ENCODE data around the gene GRB14.
"Not testable (repeated sequence)": the region's sequence is repeated elsewhere in the genome, so short reads cannot be mapped to it uniquely, and the experiment has no call there.

The GRB14 gene

GRCh38 chr2:164551519-164551918, 69.8 kb downstream of the GRB14 start:
- DNase-seq = no peak

DNA sequence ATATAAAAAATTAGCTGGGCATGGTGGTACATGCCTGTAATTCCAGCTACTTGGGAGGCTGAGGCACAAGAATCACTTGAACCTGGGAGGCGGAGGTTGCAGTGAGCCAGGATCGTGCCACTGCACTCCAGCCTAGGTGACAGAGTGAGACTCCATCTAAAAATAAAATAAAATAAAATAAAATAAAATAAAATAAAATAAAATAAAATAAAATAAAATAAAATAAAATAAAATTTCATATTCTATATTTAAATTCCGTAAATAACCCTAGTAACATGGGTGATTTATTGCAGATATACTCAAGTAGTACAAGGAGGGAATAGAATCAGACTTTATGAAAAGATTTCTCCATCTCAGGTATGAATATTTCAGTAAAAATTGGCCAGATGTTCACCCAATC, 71.6 kb downstream of the GRB14 start:
- DNase-seq = not testable (repeated sequence)

DNA sequence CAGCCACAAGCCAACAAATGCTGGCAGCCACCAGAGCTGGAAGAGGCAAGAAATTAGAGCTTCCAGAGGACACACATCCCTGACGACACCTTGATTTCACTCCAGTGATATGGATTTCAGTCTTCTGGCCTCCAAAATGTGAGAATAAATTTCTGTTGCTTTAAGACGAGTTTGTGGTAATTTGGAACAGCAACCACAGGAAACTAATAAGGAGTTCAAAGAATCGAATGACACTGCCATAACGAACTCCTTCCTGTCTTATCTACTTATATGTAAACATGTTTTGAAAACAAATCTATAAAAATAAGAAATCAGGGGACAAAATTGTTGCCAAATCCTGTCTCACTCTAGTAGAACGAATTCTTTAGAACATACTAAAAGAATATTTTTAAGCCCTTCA, 75.8 kb downstream of the GRB14 start:
- no peak for DNase-seq

DNA sequence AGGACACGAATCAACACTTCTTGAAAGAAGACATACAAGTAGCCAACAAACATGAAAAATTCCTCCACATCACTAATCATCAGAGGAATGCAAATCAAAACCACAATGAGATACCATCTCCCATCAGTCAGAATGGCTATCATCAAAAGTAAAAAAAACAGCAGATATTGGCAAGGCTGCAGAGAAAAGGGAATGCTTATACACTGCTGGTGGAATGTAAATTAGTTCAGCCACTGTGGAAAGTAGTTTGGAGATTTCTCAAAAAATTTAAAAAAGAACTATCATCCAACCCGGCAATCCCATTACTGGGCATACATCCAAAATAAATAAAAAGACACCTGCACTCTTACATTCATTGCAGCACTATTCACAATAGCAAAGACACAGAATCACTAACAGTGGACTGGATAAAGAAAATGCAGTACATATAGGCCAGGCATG, 78.7 kb downstream of the GRB14 start:
- peak; percentile 26 for DNase-seq

DNA sequence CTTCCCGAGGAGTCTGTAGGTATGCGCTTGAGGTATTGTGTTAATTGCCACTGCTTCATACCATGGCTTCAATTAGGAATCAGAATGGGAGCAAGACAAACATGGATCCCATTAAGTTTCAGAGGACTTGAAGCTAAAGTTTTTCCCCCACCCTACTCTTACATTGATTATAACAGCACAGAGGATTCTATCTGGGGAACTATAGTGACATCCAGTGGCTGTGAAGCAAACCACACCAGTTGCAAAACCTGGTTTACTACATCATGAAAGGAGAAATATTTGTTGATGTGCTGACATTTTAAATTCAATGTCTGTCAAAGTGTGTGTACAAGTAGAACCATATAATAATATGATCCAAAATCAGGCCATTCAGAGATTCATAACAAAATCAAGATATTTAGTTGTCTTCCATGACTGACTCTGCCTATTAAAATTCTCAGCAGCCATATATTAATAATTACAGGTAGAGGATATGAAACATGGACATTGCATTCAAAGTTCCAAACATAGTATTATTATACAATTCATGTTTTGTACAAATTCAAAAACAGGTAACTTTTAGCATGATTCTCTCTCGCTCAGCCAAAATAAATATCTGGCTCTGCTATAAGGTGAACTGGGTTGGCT, 82.9 kb downstream of the GRB14 start:
- DNase-seq = peak; percentile 47

DNA sequence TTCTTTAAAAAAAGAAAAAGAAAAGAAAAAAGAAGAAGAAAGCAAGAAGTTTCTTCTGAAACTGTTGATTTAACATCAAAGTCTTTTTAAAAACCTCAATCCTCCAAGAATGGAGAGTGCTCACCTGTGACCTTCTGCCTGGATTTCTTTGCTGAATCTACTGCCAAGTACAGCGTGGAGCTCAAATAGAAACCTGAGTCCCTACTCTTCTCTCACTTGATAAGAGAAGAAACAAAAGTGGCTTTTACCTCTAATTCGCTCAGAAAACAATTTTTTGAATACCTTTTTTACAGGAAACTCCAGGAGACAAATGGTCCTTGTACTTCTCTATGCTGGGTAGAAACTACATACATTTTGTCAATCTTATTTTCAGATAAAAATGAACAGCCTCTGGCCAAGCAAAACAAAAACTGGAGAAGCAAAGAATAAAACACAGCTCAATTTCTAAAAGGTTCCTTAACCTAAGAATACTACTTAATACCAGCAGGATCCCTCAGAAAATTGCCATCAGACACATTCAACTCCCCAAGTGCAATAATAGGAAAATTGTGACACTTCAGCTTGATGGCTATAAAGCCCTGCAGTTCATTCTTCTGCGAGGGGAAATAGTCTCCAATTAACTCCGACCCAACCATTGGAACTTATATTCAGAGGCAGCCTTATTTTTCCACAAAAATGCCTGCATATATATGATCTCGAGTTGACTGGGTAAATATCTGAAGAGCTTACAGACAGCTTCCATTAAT, 85.8 kb downstream of the GRB14 start:
- no peak for DNase-seq

DNA sequence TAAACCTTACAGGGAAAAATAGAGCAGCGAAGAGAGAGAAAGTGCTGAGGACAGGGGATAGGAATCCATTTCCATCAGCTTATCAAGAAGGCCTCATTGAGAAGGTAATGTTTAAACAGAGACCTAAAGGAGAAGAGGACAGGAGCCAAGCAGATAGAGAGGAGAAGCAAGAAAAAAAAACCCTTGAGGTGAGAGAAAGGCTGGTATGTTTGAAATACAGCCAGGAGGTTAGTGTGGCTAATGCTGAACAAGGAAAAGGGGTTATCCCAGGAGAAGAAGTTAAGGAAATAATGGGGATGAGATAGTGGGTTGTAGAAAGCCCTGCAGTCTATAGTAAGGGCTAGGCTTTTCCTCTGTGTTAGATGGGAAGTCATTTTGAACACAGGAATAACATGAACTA, 90.8 kb downstream of the GRB14 start:
- DNase-seq = no peak

DNA sequence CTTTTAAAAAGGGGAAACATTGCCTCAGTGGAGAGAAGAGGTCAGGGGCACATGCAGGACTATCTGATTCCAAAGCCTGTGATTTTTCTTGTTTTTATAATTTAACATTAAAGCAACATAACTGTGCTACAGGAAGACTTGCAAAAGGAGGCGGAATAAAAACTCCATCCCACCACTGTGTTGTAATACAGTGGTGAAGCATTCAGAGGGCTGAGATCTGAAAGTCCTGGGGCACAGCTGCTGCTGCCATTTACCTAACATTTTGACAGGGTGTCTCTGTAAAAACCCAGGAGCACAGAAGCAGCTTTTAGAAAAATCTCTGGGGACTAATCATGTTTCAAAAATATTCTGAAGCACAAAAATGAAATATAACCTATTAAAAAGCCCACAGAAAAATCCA, 97.6 kb downstream of the GRB14 start:
- DNase-seq = no peak

DNA sequence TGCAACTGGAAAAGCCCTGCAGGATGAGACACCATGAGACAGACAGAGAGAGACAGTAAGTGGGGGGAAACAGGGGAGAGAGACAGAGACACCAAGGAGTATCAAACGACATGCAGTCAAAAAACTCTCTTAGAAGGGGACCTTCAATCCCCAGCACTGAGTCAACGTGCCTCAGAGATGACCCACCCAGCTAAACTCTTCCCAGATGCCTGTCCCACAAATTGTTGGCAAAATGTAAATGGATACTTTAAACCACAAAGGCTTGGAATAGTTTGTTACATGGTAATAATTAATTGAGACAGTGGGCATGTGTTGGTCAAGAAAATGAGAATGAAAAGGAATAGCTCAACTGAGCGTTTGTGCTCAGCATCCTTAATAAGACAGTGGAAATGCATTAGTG, 98.3 kb downstream of the GRB14 start:
- DNase-seq = no peak

DNA sequence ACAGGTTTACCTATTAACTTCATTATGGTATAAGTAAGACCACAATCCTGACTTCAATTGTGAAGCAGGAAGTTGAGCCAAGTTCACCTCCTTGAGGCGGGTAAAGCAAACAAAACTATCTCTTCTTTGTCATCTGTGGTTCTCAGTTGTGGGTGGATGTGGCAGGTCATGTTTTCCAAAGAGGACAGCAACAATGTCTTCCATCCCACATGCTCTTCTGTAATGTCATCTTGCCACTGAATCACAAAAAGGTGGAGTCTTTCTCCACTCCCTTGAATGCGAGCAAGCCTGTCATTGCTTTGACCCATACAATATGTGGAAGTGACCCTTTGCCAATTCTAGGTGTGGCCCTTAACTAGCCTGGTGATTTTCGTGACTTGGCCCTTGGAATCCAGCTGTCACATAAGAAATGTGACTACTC, 98.7 kb downstream of the GRB14 start:
- DNase-seq = no peak

DNA sequence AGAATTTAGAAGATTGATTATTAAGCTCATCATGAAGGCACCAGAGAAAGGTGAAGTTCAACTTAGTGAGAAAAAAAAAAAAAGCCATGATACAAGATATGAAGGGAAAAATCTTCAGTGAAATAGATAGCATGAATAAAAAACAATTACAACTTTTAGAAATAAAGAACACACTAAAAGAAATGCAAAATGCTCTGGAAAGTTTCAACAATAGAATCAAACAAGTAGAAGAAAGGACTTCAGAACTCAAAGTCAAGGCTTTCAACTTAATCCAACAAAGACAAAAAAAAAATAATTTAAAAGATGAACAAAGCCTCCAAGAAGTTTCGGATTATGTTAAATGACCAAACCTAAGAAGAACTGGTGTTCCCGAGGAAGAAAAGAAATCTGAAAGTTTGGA, 105.5 kb downstream of the GRB14 start:
- DNase-seq = no peak

GRCh38 chr2:164515030-164515429, 106.3 kb downstream of the GRB14 start:
- no peak for DNase-seq

DNA sequence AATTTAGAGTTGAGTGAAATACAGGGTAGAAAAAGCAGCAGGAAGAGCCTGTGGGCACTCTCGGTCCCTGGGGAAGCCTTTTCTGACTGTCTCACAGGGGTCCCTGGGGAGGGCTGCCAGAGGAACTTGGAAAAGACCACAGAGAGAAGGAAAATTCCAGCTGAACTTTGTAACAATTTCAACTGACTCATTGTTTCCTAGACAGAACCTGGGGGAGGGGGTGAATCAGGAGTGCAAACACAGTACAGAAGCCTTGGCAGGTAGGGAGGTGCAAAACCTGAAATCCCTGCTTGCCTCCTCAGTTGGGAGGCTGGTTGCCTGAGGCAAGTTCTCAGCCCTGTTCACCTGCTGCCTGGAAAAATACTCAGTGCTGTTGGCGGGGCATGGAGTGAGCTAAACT, 106.8 kb downstream of the GRB14 start:
- DNase-seq = no peak

DNA sequence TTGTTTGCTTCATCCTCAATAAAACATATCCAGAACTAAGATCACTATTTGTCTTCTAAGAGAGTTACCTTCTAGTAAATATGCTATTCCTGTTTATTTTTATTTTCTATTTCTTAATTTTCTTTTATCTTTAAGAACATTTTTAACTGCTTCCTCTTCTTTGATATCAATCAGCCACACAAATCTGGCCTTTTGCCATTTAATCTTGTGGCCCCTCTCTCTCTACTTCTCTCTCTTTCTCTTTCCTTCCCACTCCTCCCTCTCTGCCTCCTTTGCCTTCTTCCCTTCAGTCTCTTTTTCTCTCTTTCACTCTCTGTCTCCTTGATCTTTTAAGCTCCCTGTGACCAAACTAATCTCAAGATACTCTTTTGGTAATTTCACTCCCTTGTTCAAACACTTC, 108.4 kb downstream of the GRB14 start:
- no peak for DNase-seq

GRCh38 chr2:164511738-164512137, 109.5 kb downstream of the GRB14 start:
- no peak for DNase-seq

- DNase-seq = no peak
These were observed 110.4 kb downstream of the GRB14 start for GRCh38 chr2:164510895-164511294.

DNA sequence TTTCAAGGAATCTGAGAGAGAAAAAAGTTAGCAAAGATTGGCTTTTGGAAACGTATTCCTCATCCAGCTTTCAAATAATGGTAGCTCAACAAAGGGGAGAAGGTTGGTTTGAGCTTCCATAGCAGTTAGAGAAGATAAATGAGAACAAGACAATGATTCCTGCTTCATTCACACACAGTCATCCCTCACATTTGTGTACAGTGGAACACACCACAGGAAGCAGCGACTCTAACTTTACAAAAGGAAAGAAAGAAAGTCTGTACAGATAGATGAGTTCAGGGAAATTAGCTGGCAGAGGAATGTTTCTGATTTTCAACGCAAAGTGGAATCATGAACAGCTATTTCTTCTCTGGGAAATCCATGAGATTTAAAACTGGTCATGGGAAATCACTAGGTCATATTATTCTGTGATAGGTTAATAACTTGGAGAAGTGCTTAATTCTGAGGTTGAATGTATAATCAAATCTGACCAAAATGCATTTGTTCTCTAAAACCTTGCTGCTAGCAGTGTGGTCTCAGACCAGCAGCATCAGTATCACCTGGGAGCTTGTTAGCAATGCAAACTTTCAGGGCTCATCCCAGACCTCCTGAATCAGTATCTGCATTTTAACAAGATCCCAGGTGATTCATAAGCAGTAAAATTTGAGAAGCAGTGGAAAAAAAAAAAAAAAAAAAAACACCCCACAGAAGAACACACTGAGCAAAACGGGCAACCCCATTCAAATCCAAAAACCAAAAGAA, 112.0 kb downstream of the GRB14 start:
- DNase-seq = peak; percentile 13

DNA sequence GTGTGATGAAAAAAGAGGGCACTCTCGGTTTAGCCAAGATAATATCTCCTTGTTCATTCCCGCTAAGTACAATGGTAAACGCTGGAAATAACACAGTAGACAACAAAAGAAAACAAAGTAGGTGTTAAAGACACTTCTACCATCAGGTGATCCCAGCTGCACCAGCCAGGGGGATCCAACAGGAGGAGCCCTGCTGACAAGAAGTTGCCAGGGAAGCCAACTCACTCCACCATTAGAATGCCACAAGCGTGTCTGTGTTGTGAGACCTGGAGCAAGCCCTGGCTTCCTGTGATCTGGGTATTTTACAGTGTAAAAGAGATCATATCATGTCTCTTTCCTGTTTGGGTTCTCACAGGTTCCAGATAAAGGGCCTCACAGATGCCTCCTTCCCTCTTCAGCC, 117.0 kb downstream of the GRB14 start:
- no peak for DNase-seq

DNA sequence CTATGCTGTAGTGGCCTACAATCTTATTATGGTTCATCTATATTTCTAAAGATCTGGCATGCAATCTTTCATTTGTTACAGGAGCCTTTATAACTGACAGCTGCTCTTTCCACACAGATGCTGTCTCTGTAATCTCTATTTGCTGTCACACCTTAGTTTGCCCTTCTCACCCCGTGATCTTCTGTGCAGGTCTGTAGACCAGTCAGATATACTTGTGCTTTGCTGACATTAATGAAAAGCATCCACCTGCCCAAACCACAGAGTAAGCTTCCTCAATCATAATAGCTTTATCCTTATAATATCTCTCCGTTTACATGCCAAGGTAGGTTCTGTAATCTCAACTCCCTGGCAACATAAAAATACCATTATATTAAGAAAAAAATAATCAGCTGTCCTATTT, 122.4 kb downstream of the GRB14 start:
- no peak for DNase-seq

DNA sequence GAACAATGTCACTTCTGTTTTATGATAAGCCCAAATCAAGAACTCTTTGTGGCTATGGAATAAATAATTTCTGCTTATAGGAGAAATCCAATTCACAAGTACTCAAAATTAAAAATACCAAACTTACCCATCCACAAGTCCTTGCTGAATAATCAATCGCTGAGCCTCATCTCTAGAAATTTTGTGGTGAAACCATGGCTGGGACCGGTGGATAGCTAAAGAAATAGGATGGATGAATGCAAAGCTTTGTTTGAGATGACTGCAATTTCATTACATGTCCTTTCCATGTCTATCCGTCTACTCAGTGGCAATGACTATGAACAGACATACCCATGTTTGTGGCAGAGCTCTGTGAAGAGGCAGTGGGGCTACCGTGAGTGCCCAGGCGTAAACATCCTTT, 124.4 kb downstream of the GRB14 start:
- DNase-seq = no peak

DNA sequence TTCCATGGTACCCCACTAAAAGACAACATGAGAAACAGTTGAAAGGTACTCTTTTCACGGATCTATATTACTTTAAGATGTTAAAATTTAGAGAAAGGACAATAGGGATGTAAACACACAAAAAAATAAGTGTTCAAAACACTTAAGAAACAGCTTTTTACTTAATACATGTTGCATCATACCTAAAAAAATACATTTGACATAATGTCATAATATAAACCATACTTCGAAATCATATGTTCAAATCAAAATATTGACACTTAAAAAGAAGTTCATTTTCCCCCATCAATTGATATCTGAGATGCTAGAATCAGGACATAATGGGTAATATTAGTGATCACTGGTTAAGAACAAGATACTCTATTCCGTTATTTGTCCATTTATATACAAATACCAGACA, 124.9 kb downstream of the GRB14 start:
- DNase-seq = no peak

GRCh38 chr2:164495491-164496223, 125.6 kb downstream of the GRB14 start:
- peak; percentile 18 for DNase-seq

DNA sequence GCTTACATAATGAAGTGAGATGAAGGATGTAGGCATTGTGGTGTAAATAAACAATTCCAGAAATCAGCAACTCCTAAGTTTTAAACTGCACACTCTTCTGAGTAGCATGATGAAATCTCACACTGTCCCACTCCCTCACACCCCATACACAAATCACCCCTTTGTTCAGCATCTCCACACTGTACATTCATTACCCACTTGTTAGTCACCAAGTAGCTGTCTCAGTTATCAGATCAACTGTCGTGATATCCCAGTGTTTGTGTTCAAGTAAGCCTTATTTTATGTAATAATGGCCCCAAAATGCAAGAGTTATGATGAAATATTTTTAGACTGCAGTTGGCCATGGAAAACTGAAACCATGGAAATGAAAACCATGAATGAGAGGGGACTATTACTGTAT, 135.7 kb downstream of the GRB14 start:
- DNase-seq = no peak

Data from NCI-H526 treated with DMSO at 0.1 percent for 48 hours (cell line).